ENCODE data around the gene SP140. TPM values are rescaled to one million over a fixed set of nuclear protein-coding genes. Genes with fewer than 3 reads are reported as not detected.
"Not testable (repeated sequence)": the region's sequence is repeated elsewhere in the genome, so short reads cannot be mapped to it uniquely, and the experiment has no call there.

Gene SP140
- total RNA-seq, 3 donors from 2014 or later: 3.1 to 4.9 (median 3.7) TPM

GRCh38 chr2:230267556-230267955 is 42.0 kb downstream of the SP140 start:
- TF ChIP-seq CTCF (IDR thresholded peaks at IDR 0.05): no peak
- no peaks in the 10 kb centered on the region for H3K9me3 ChIP-seq
- no peak for DNase-seq
- no peak for ATAC-seq
- no peaks in the 10 kb centered on the region for H3K4me1 ChIP-seq (ENCODE audit: low read depth)
- H3K36me3 ChIP-seq (ENCODE audit: low read depth): no peaks in the 10 kb centered on the region
- intact Hi-C loops (cut with DNase I, micrococcal nuclease): no loop called here
- no peak overlapping the region for H3K4me3 ChIP-seq

GRCh38 chr2:230268606-230269243 is 43.2 kb downstream of the SP140 start:
- Histone ChIP-seq H3K9me3 (no peaks in the 10 kb centered on the region), H3K4me1 (ENCODE audit: low read depth) (no peaks in the 10 kb centered on the region), H3K4me3 (no peak overlapping the region), H3K36me3 (ENCODE audit: low read depth) (no peaks in the 10 kb centered on the region)
- no peak for TF ChIP-seq CTCF (IDR thresholded peaks at IDR 0.05)
- DNase-seq (no peak), ATAC-seq (no peak)
- intact Hi-C loops (cut with DNase I, micrococcal nuclease): no loop called here

GRCh38 chr2:230269715-230270114 is 44.2 kb downstream of the SP140 start:
- intact Hi-C loops (cut with DNase I, micrococcal nuclease): no loop called here
- Histone ChIP-seq H3K4me3 (no peak overlapping the region), H3K9me3 (no peaks in the 10 kb centered on the region), H3K36me3 (ENCODE audit: low read depth) (no peaks in the 10 kb centered on the region), H3K4me1 (ENCODE audit: low read depth) (no peaks in the 10 kb centered on the region)
- ATAC-seq (no peak), DNase-seq (no peak)
- TF ChIP-seq CTCF (IDR thresholded peaks at IDR 0.05): no peak

GRCh38 chr2:230282936-230283335 is 57.4 kb downstream of the SP140 start:
- intact Hi-C loops (cut with DNase I, micrococcal nuclease): no loop called here
- Histone ChIP-seq H3K9me3 (no peaks in the 10 kb centered on the region), H3K4me1 (ENCODE audit: low read depth) (no peaks in the 10 kb centered on the region), H3K36me3 (ENCODE audit: low read depth) (no peaks in the 10 kb centered on the region), H3K4me3 (no peak overlapping the region)
- ATAC-seq: no peak
- DNase-seq: no peak
- no peak for TF ChIP-seq CTCF (IDR thresholded peaks at IDR 0.05)

GRCh38 chr2:230286048-230286447 is 60.5 kb downstream of the SP140 start:
- intact Hi-C loops (cut with DNase I, micrococcal nuclease): no loop called here
- DNase-seq (no peak), ATAC-seq (no peak)
- Histone ChIP-seq H3K9me3 (no peaks in the 10 kb centered on the region), H3K4me1 (ENCODE audit: low read depth) (no peaks in the 10 kb centered on the region), H3K4me3 (no peak overlapping the region), H3K36me3 (ENCODE audit: low read depth) (no peaks in the 10 kb centered on the region)
- no peak for TF ChIP-seq CTCF (IDR thresholded peaks at IDR 0.05)

- H3K4me3 ChIP-seq; H3K9me3 ChIP-seq; ATAC-seq; intact Hi-C loops (cut with DNase I, micrococcal nuclease); H3K36me3 ChIP-seq (ENCODE audit: low read depth); H3K4me1 ChIP-seq (ENCODE audit: low read depth): not testable (repeated sequence)
- peak in 1 of 3 donors; percentile 19 for DNase-seq
These were observed 63.8 kb downstream of the SP140 start for GRCh38 chr2:230289311-230289710.
